ENCODE results near the gene NPRL2. TPM values are rescaled to one million over a fixed set of nuclear protein-coding genes. Genes with fewer than 3 reads are reported as not detected.
A peak's percentile ranks its signal among the peaks of the same experiment; 100 is the strongest.

The NPRL2 gene
- total RNA-seq, 1 experiment from 2014 or later, result 20.6 TPM

DNA sequence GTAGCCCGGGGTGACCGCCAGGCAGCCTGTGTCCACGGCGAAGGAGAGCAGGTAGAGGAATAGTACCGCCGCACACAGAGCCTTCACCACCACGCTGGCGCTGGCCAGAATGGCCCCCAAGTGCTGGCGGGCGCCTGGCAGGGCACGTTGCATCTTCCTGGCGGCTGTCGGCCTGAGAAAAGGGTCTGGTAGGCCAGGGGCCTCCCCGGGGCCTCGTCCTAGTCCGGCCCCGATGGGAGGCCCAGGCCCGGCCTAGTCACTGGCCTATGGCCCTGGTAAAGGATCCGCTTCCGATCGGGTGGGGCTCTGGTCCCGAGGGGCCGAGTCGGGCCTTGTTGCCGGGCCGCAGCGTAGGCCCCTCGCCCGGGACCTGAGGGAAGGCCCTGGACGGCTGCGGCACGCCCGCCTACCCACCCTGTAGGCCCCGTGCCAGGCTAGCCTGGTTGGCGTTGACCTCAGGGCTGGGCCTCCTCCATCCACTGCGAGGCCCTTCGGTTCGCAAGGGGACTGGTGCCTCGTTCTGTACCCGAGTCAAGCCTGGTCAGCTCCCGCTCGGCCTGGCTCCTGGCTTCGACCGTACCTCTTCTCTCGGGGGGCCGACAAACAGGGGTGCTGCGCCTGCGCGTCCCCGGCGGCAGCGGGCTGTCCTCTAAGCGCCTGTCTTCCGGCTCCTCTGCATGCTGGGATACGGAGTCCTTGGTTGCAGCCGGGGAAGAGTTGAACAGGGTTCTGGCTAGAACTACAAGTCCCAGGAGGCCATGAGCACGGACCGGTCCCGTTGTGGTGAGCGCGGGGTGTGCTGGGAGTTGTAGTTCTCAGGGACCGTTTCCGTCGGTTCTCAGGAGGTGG lies 8.6 kb upstream of the NPRL2 start, which contains the start of gene TMEM115 (continued):
- TF ChIP-seq KAT7 (CRISPR knock-in tag; IDR thresholded peaks at IDR 0.05; ENCODE audit: borderline replicate concordance) (0 out of 2 replicates have a peak, but pooled peaks have one; percentile 12), SMAD4 (CRISPR knock-in tag; IDR thresholded peaks at IDR 0.05) (no peak), ZNF121 (CRISPR knock-in tag; IDR thresholded peaks at IDR 0.05) (no peak), CREB1 (CRISPR knock-in tag; IDR thresholded peaks at IDR 0.05) (no peak), ESRRA (CRISPR knock-in tag; IDR thresholded peaks at IDR 0.05; ENCODE audit: borderline replicate concordance) (no peak), PRRX2 (CRISPR knock-in tag; IDR thresholded peaks at IDR 0.05) (no peak), CREM (CRISPR knock-in tag; IDR thresholded peaks at IDR 0.05) (peak; percentile 83), ETV6 (CRISPR knock-in tag; IDR thresholded peaks at IDR 0.05) (peak; percentile 46; the same call in 1 of the 2 replicates), NFE2L1 (CRISPR knock-in tag; IDR thresholded peaks at IDR 0.05) (no peak)
- TF ChIP-seq, protein P1, sequence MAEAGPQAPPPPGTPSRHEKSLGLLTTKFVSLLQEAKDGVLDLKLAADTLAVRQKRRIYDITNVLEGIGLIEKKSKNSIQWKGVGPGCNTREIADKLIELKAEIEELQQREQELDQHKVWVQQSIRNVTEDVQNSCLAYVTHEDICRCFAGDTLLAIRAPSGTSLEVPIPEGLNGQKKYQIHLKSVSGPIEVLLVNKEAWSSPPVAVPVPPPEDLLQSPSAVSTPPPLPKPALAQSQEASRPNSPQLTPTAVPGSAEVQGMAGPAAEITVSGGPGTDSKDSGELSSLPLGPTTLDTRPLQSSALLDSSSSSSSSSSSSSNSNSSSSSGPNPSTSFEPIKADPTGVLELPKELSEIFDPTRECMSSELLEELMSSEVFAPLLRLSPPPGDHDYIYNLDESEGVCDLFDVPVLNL (CRISPR knock-in tag; IDR thresholded peaks at IDR 0.05; ENCODE audit: borderline replicate concordance, low read depth), result no peak
- TF ChIP-seq, protein P2, sequence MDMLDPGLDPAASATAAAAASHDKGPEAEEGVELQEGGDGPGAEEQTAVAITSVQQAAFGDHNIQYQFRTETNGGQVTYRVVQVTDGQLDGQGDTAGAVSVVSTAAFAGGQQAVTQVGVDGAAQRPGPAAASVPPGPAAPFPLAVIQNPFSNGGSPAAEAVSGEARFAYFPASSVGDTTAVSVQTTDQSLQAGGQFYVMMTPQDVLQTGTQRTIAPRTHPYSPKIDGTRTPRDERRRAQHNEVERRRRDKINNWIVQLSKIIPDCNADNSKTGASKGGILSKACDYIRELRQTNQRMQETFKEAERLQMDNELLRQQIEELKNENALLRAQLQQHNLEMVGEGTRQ (CRISPR knock-in tag; IDR thresholded peaks at IDR 0.05), result peak; percentile 61
- TF ChIP-seq, protein P3, sequence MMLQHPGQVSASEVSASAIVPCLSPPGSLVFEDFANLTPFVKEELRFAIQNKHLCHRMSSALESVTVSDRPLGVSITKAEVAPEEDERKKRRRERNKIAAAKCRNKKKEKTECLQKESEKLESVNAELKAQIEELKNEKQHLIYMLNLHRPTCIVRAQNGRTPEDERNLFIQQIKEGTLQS (CRISPR knock-in tag; conservative IDR thresholded peaks at IDR 0.05), result no peak
- TF ChIP-seq, protein P4, sequence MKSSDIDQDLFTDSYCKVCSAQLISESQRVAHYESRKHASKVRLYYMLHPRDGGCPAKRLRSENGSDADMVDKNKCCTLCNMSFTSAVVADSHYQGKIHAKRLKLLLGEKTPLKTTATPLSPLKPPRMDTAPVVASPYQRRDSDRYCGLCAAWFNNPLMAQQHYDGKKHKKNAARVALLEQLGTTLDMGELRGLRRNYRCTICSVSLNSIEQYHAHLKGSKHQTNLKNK (CRISPR knock-in tag; IDR thresholded peaks at IDR 0.05), result no peak

DNA sequence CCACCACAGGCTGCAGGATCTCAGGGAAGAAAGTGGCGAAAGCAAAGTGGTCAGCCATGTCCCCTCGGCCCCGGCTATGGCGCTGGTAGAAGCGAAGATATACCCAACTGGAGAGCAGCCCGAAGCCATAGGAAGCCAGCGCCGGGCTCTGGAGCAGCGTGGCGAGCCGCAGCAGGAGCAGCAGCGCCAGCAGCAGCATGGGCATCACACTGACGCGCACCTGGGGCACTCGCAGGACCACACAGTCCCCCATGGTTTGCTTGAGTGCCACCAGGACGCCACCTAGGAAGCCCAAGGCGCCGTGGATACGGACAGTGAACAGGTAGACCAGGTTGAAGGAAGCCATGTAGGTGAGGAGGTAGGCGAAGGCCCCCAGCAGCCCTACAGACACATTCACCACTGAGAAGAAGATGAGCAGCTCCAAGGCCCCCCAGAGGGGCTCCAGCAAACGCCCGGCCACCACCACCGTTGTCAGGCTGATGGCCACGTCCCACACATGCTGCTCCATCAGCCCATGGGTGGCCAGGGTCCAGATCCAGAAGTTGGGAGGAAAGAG lies 7.9 kb upstream of the NPRL2 start:
- ChIA-PET CTCF (no interaction called here), POLR2A (no interaction called here)
- ATAC-seq (no peak), DNase-seq (ENCODE audit: low spot score) (no peak)
- Mint-ChIP-seq H3K27me3 (ENCODE audit: low read depth) (peaks cover 12% of the 10 kb centered on the region), H3K9me3 (no peaks in the 10 kb centered on the region), H3K36me3 (peaks cover 14% of the 10 kb centered on the region), H3K27ac (no peak overlapping the region; the same call in 1 of the 2 replicates), H3K4me1 (peaks cover 24% of the 10 kb centered on the region), H3K4me3 (peak overlapping the region; percentile 93)
- TF ChIP-seq, protein P5, sequence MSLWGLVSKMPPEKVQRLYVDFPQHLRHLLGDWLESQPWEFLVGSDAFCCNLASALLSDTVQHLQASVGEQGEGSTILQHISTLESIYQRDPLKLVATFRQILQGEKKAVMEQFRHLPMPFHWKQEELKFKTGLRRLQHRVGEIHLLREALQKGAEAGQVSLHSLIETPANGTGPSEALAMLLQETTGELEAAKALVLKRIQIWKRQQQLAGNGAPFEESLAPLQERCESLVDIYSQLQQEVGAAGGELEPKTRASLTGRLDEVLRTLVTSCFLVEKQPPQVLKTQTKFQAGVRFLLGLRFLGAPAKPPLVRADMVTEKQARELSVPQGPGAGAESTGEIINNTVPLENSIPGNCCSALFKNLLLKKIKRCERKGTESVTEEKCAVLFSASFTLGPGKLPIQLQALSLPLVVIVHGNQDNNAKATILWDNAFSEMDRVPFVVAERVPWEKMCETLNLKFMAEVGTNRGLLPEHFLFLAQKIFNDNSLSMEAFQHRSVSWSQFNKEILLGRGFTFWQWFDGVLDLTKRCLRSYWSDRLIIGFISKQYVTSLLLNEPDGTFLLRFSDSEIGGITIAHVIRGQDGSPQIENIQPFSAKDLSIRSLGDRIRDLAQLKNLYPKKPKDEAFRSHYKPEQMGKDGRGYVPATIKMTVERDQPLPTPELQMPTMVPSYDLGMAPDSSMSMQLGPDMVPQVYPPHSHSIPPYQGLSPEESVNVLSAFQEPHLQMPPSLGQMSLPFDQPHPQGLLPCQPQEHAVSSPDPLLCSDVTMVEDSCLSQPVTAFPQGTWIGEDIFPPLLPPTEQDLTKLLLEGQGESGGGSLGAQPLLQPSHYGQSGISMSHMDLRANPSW (CRISPR knock-in tag; conservative IDR thresholded peaks at IDR 0.05; ENCODE audit: low read depth), result no peak
- TF ChIP-seq, protein P6, sequence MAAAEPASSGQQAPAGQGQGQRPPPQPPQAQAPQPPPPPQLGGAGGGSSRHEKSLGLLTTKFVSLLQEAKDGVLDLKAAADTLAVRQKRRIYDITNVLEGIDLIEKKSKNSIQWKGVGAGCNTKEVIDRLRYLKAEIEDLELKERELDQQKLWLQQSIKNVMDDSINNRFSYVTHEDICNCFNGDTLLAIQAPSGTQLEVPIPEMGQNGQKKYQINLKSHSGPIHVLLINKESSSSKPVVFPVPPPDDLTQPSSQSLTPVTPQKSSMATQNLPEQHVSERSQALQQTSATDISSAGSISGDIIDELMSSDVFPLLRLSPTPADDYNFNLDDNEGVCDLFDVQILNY (CRISPR knock-in tag; IDR thresholded peaks at IDR 0.05), result no peak
- TF ChIP-seq, protein P7, sequence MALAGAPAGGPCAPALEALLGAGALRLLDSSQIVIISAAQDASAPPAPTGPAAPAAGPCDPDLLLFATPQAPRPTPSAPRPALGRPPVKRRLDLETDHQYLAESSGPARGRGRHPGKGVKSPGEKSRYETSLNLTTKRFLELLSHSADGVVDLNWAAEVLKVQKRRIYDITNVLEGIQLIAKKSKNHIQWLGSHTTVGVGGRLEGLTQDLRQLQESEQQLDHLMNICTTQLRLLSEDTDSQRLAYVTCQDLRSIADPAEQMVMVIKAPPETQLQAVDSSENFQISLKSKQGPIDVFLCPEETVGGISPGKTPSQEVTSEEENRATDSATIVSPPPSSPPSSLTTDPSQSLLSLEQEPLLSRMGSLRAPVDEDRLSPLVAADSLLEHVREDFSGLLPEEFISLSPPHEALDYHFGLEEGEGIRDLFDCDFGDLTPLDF (CRISPR knock-in tag; IDR thresholded peaks at IDR 0.05), result no peak
- no peak for TF ChIP-seq GABPB1 (CRISPR knock-in tag; IDR thresholded peaks at IDR 0.05)
- no peak for TF ChIP-seq ZNF396 (CRISPR knock-in tag; IDR thresholded peaks at IDR 0.05; ENCODE audit: borderline replicate concordance)
- no peak for TF ChIP-seq HMGA2 (CRISPR knock-in tag; IDR thresholded peaks at IDR 0.05)
- TF ChIP-seq ZNF423 (CRISPR knock-in tag; IDR thresholded peaks at IDR 0.05), result no peak
- TF ChIP-seq, protein P2 (CRISPR knock-in tag; IDR thresholded peaks at IDR 0.05), result no peak
- TF ChIP-seq CREB1 (CRISPR knock-in tag; IDR thresholded peaks at IDR 0.05), result no peak
- TF ChIP-seq, protein P3 (CRISPR knock-in tag; conservative IDR thresholded peaks at IDR 0.05), result no peak
- TF ChIP-seq ZNF671 (CRISPR knock-in tag; IDR thresholded peaks at IDR 0.05), result no peak
- TF ChIP-seq, protein P8, sequence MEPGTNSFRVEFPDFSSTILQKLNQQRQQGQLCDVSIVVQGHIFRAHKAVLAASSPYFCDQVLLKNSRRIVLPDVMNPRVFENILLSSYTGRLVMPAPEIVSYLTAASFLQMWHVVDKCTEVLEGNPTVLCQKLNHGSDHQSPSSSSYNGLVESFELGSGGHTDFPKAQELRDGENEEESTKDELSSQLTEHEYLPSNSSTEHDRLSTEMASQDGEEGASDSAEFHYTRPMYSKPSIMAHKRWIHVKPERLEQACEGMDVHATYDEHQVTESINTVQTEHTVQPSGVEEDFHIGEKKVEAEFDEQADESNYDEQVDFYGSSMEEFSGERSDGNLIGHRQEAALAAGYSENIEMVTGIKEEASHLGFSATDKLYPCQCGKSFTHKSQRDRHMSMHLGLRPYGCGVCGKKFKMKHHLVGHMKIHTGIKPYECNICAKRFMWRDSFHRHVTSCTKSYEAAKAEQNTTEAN (CRISPR knock-in tag; IDR thresholded peaks at IDR 0.05), result no peak
- no peak for TF ChIP-seq NR3C1 (CRISPR knock-in tag; conservative IDR thresholded peaks at IDR 0.05; ENCODE audit: low read depth)
- TF ChIP-seq CREM (CRISPR knock-in tag; IDR thresholded peaks at IDR 0.05), result no peak
- no peak for TF ChIP-seq NFE2L1 (CRISPR knock-in tag; IDR thresholded peaks at IDR 0.05)
- TF ChIP-seq GRHL2 (CRISPR knock-in tag; IDR thresholded peaks at IDR 0.05; ENCODE audit: insufficient replicate concordance, severe bottlenecking), result no peak

All from WTC11 (cell line).